ENCODE data around the gene C14orf180.

DNA sequence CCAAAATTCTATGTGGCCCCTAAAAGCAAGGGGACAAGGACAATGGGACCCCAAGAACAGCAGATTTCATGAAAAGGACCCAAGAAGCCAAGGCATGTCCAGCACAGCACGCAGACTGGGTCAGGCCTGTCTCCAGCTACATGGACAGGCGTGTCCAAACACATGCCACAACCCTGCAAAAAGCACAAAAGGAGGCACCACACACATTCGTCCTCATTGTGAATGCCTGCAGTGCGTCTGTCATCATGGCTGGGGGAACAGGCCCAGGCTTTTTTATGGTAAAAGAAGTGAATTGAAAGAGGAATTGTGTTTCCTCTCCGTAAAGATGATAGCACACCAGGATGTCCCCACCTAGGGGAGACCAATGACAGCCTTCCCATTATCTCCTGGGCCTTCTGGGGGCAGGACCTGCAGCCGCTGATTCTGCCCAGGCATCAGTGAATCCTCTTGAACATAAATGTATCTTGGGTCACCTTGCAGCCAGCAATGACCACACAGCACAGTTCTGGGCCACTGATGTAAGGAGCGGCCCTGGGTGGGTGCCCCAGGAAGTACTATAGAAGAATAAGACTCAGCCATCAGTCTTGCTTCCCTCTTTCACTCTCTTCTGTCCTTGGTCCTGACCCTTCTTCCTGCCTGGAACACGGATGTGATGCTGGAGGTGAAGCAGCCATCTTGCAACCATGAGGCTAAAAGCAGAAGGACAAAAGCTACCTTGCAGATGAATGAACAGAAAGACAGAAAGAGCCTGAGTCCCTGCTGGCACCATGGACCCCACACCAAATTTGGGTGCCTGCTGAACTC is 29.8 kb upstream of the C14orf180 start:
- TF ChIP-seq, protein P1, sequence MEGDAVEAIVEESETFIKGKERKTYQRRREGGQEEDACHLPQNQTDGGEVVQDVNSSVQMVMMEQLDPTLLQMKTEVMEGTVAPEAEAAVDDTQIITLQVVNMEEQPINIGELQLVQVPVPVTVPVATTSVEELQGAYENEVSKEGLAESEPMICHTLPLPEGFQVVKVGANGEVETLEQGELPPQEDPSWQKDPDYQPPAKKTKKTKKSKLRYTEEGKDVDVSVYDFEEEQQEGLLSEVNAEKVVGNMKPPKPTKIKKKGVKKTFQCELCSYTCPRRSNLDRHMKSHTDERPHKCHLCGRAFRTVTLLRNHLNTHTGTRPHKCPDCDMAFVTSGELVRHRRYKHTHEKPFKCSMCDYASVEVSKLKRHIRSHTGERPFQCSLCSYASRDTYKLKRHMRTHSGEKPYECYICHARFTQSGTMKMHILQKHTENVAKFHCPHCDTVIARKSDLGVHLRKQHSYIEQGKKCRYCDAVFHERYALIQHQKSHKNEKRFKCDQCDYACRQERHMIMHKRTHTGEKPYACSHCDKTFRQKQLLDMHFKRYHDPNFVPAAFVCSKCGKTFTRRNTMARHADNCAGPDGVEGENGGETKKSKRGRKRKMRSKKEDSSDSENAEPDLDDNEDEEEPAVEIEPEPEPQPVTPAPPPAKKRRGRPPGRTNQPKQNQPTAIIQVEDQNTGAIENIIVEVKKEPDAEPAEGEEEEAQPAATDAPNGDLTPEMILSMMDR (conservative IDR thresholded peaks at IDR 0.05 in 1 of 2, IDR thresholded peaks at IDR 0.05 in 1 of 2; ENCODE audit: extremely low read depth in 1 of 2, insufficient read depth in 1 of 2, low read depth in 1 of 2, low read length in 2 of 2): no peak
- no peak for TF ChIP-seq EZH2 (IDR thresholded peaks at IDR 0.05; ENCODE audit: borderline replicate concordance, low read length)
